Tibial nerve (tissue), 4 donors: ENCODE data around the gene TBC1D22A. TPM values are rescaled to one million over a fixed set of nuclear protein-coding genes. Genes with fewer than 3 reads are reported as not detected.

Experiments used
- DNase-seq, 2 donors: peaks; one replicate each; pipeline ENCODE4 v3.0.0-alpha.2; 2019; ENCODE audit warnings: low spot score in 2 of 2
- H3K27ac ChIP-seq, 4 donors: fragments of 200-600 bp; sonication (generic) in 3 of 4; one replicate each; pipeline ENCODE4 v1.5.1; 2017 to 2019; ENCODE audit warnings: mild to moderate bottlenecking in 1 of 4
- H3K27me3 ChIP-seq, 2 donors: fragments of 200-600 bp; sonication (generic) in 1 of 2; one replicate each; pipeline versions ENCODE4 v1.5.1 to v1.6.0; 2017 to 2019
- H3K36me3 ChIP-seq, 3 donors: fragments of 200-600 bp; sonication (generic); one replicate each; pipeline ENCODE4 v1.5.1; 2018 to 2019
- H3K4me1 ChIP-seq, 4 donors: fragments of 200-600 bp; sonication (generic) in 3 of 4; one replicate each; pipeline ENCODE4 v1.5.1; 2017 to 2019
- H3K4me3 ChIP-seq, 4 donors: fragments of 200-600 bp; sonication (generic) in 3 of 4; one replicate each; pipeline ENCODE4 v1.5.1; 2017 to 2019; ENCODE audit warnings: mild to moderate bottlenecking in 1 of 4, moderate library complexity in 1 of 4
- H3K9me3 ChIP-seq, 4 donors: fragments of 200-600 bp; sonication (generic) in 3 of 4; one replicate each; pipeline ENCODE4 v1.5.1; 2017 to 2019
- CTCF ChIP-seq, 5 experiments: fragments of 200-600 bp in 3 of 5; fragments of 450-650 bp in 2 of 5; sonication (generic) in 3 of 5; IDR thresholded peaks; one replicate each; pipeline ENCODE4 v1.5.1; 2016 to 2019; ENCODE audit warnings: antibody characterized with exemption in 5 of 5, mild to moderate bottlenecking in 3 of 5, moderate library complexity in 2 of 5
- EP300 ChIP-seq, 2 donors: sonication (generic); formaldehyde crosslinking; IDR thresholded peaks; one replicate each; pipeline ENCODE4 v1.6.1; 2017; ENCODE audit warnings: antibody characterized with exemption in 2 of 2, mild to moderate bottlenecking in 1 of 2
- POLR2A ChIP-seq, 2 donors: fragments of 450-650 bp; IDR thresholded peaks; one replicate each; pipeline ENCODE4 v1.6.1; 2017; ENCODE audit warnings: antibody characterized with exemption in 2 of 2, mild to moderate bottlenecking in 2 of 2, moderate library complexity in 2 of 2
- WGBS, 2 donors: methylation state at CpG; one replicate each; pipeline ENCODE4 v1.1.5; 2018; 5-methylcytosine and 5-hydroxymethylcytosine counted together
- total RNA-seq, 4 donors: library from RNA; depleted of rRNA; stranded (reverse); fragments of >200 nt; gene quantifications; one replicate each; pipeline ENCODE4 v1.1.0, GENCODE V29; 2016

TBC1D22A gene
- total RNA-seq, 4 donors from 2014 or later, result 27.3 to 35.4 (median 29.3) TPM

- no peak for TF ChIP-seq POLR2A (IDR thresholded peaks at IDR 0.05)
- TF ChIP-seq EP300 (IDR thresholded peaks at IDR 0.05), result no peak
- TF ChIP-seq CTCF (IDR thresholded peaks at IDR 0.05), result no peak
- Histone ChIP-seq H3K27me3 (no peaks in the 10 kb centered on the region), H3K4me1 (no peaks in the 10 kb centered on the region), H3K9me3 (no peaks in the 10 kb centered on the region), H3K36me3 (peaks cover 0 to 33% (median 0%) of the 10 kb centered on the region in 3 donors), H3K27ac (no peak overlapping the region), H3K4me3 (no peak overlapping the region)
- no peak for DNase-seq
- 90 to 93% methylated on average over 4 to 5 of the region's 5 CpGs for WGBS, 2 donors
These were observed 245.9 kb downstream of the TBC1D22A start for GRCh38 chr22:47008208-47008885.

- Histone ChIP-seq H3K4me3 (no peak overlapping the region), H3K27ac (no peak overlapping the region), H3K4me1 (no peaks in the 10 kb centered on the region), H3K27me3 (no peaks in the 10 kb centered on the region), H3K9me3 (no peaks in the 10 kb centered on the region), H3K36me3 (peaks cover 0 to 33% (median 0%) of the 10 kb centered on the region in 3 donors)
- no peak for DNase-seq
- 94 to 99% methylated on average over 8 of the region's 8 CpGs for WGBS, 2 donors
- TF ChIP-seq EP300 (IDR thresholded peaks at IDR 0.05) (no peak), POLR2A (IDR thresholded peaks at IDR 0.05) (no peak), CTCF (IDR thresholded peaks at IDR 0.05) (no peak)
These were observed 247.1 kb downstream of the TBC1D22A start for GRCh38 chr22:47009304-47010101.

- WGBS, 2 donors, result 89 to 95% methylated on average over 10 of the region's 10 CpGs
- Histone ChIP-seq H3K4me3 (no peak overlapping the region), H3K27me3 (no peaks in the 10 kb centered on the region), H3K4me1 (no peaks in the 10 kb centered on the region), H3K9me3 (no peaks in the 10 kb centered on the region), H3K27ac (no peak overlapping the region), H3K36me3 (peaks cover 0 to 33% (median 0%) of the 10 kb centered on the region in 3 donors)
- DNase-seq, result no peak
- TF ChIP-seq CTCF (IDR thresholded peaks at IDR 0.05) (no peak), EP300 (IDR thresholded peaks at IDR 0.05) (no peak), POLR2A (IDR thresholded peaks at IDR 0.05) (no peak)
These were observed 247.8 kb downstream of the TBC1D22A start for GRCh38 chr22:47010211-47010610.

GRCh38 chr22:47011131-47011858 is 248.8 kb downstream of the TBC1D22A start:
- no peak for DNase-seq
- TF ChIP-seq POLR2A (IDR thresholded peaks at IDR 0.05) (no peak), CTCF (IDR thresholded peaks at IDR 0.05) (no peak), EP300 (IDR thresholded peaks at IDR 0.05) (no peak)
- Histone ChIP-seq H3K27me3 (no peaks in the 10 kb centered on the region), H3K36me3 (peaks cover 0 to 34% (median 0%) of the 10 kb centered on the region in 3 donors), H3K4me3 (no peak overlapping the region), H3K4me1 (no peaks in the 10 kb centered on the region), H3K9me3 (no peaks in the 10 kb centered on the region), H3K27ac (no peak overlapping the region)
- 77 to 79% methylated on average over 12 of the region's 12 CpGs for WGBS, 2 donors
